Epithelial cell of esophagus (primary cell): ENCODE measurements around the gene CASS4.

Experiments used
- DNase-seq: peaks from one replicate; pipeline ENCODE4 v3.0.0; 2010; ENCODE audit warnings: low read depth
- H3K4me3 ChIP-seq: 2 replicates; pipeline ENCODE4 v1.5.1; 2011; ENCODE audit warnings: mild to moderate bottlenecking, low read length, control low read depth
- CTCF ChIP-seq: IDR thresholded peaks from 2 replicates; pipeline ENCODE4 v1.5.1; 2011; ENCODE audit warnings: low read depth, mild to moderate bottlenecking, low read length, control low read depth, inconsistent platforms; ENCODE audit not compliant: insufficient read depth; ENCODE audit errors: missing control alignments

CASS4 gene

GRCh38 chr20:56372850-56373249 lies 39.2 kb upstream of the CASS4 start:
- no peak overlapping the region for H3K4me3 ChIP-seq
- no peak for TF ChIP-seq CTCF
- no peak for DNase-seq

- TF ChIP-seq CTCF: no peak
- H3K4me3 ChIP-seq: no peak overlapping the region
- DNase-seq: peak; percentile 95
These were observed 38.1 kb upstream of the CASS4 start for GRCh38 chr20:56373942-56374341.

GRCh38 chr20:56376331-56376730 lies 35.7 kb upstream of the CASS4 start:
- no peak for DNase-seq
- no peak overlapping the region for H3K4me3 ChIP-seq
- no peak for TF ChIP-seq CTCF

- DNase-seq: no peak
- TF ChIP-seq CTCF: no peak
- no peak overlapping the region for H3K4me3 ChIP-seq
These were observed 33.7 kb upstream of the CASS4 start for GRCh38 chr20:56378386-56378785.

DNA sequence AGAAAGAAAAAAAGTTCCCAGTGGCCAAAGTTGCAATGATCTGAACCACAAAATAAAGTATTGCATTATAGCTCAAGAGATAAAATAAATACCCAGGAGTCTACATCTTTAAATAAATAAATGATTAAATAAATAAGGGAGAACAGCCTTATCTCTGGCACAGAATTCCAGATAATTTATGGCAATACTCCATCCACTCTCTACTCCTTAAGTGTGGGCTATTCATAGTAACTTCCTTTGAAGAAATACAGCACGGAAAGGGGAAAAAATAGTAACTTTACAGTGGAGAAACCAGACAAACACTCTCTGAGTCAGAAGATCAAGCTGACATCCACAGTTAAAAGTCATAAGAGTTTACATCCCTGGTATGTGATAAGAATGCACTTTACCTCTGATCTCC lies 31.7 kb upstream of the CASS4 start:
- no peak overlapping the region for H3K4me3 ChIP-seq
- no peak for DNase-seq
- TF ChIP-seq CTCF: no peak

- no peak for DNase-seq
- no peak overlapping the region for H3K4me3 ChIP-seq
- TF ChIP-seq CTCF: no peak
These were observed 30.6 kb upstream of the CASS4 start for GRCh38 chr20:56381501-56381900.

GRCh38 chr20:56382696-56383095 lies 29.4 kb upstream of the CASS4 start:
- DNase-seq: no peak
- no peak for TF ChIP-seq CTCF
- no peak overlapping the region for H3K4me3 ChIP-seq
